Dedifferentiated amniotic fluid mesenchymal stem cell (primary cell): ENCODE data around the gene C9orf43.

Experiments
- DNase-seq: peaks from one replicate; pipeline ENCODE4 v3.0.0-alpha.2; 2016; ENCODE audit errors: extremely low spot score

Gene C9orf43

GRCh38 chr9:113465599-113466140 lies 55.1 kb downstream of the C9orf43 start:
- no peak for DNase-seq

- no peak for DNase-seq
Measured at GRCh38 chr9:113467183-113467582, 56.6 kb downstream of the C9orf43 start.

GRCh38 chr9:113468716-113469448 lies 58.3 kb downstream of the C9orf43 start:
- no peak for DNase-seq

GRCh38 chr9:113471143-113471542 lies 60.6 kb downstream of the C9orf43 start:
- no peak for DNase-seq

GRCh38 chr9:113471566-113471965 lies 61.0 kb downstream of the C9orf43 start:
- no peak for DNase-seq

- DNase-seq: no peak
Measured at GRCh38 chr9:113472199-113472598, 61.7 kb downstream of the C9orf43 start.

- no peak for DNase-seq
Measured at GRCh38 chr9:113474360-113475028, 63.9 kb downstream of the C9orf43 start.

- DNase-seq: no peak
Measured at GRCh38 chr9:113475031-113475430, 64.5 kb downstream of the C9orf43 start.

GRCh38 chr9:113475992-113476391 lies 65.4 kb downstream of the C9orf43 start:
- DNase-seq: no peak

- no peak for DNase-seq
Measured at GRCh38 chr9:113476511-113476916, 66.0 kb downstream of the C9orf43 start.

- DNase-seq: no peak
Measured at GRCh38 chr9:113477058-113477457, 66.5 kb downstream of the C9orf43 start.

GRCh38 chr9:113477661-113478060 lies 67.1 kb downstream of the C9orf43 start:
- DNase-seq: no peak

- no peak for DNase-seq
Measured at GRCh38 chr9:113479174-113479621, 68.7 kb downstream of the C9orf43 start.
